Panc1 (cell line): ENCODE data around the gene NSMCE1. TPM values are rescaled to one million over a fixed set of nuclear protein-coding genes. Genes with fewer than 3 reads are reported as not detected.

Experiments used
- ATAC-seq: fragments of 200-7000 bp; cut with Tn5 transposase; 2 replicates; pipeline ENCODE4 v1.9.1; 2020; ENCODE audit warnings: mild to moderate bottlenecking, moderate library complexity
- BruUV-seq: library from RNA; stranded (reverse); fragments of 400-500 nt; replicated peaks from 2 replicates; lab custom pipeline; 2021; lab: Mats Ljungman, UMichigan
- CTCF ChIA-PET: fragments of 300-600 bp; sonication (Branson Sonifier 250); formaldehyde crosslinking; loops from one replicate; lab custom pipeline; 2022; ENCODE audit warnings: antibody characterized with exemption; lab: Charles Lee
- POLR2A ChIA-PET: fragments of 300-600 bp; sonication (Branson Sonifier 250); formaldehyde crosslinking; loops from one replicate; lab custom pipeline; 2022; ENCODE audit warnings: antibody characterized with exemption; lab: Charles Lee
- DNase-seq: peaks from one replicate; pipeline ENCODE4 v3.0.0-alpha.2; 2010; ENCODE audit warnings: low read depth, low spot score
- H3K27ac ChIP-seq: 2 replicates; pipeline ENCODE4 v1.5.1; 2011; ENCODE audit warnings: mild to moderate bottlenecking, low read length, inconsistent platforms
- H3K27me3 ChIP-seq: fragments of 200-500 bp; sonication (Bioruptor generic); 2 replicates; pipeline ENCODE4 v1.6.0; 2014; ENCODE audit warnings: low read length, inconsistent platforms; ENCODE audit not compliant: control insufficient read depth, insufficient read depth
- H3K36me3 ChIP-seq: fragments of 200-500 bp; sonication (Bioruptor generic); 2 replicates; pipeline ENCODE4 v1.5.1; 2014; ENCODE audit warnings: inconsistent platforms, mild to moderate bottlenecking, low read length, moderate library complexity; ENCODE audit not compliant: control insufficient read depth, insufficient read depth
- H3K4me1 ChIP-seq: 2 replicates; pipeline ENCODE4 v1.5.1; 2011; ENCODE audit warnings: inconsistent platforms, mild to moderate bottlenecking, low read length, moderate library complexity; ENCODE audit not compliant: control insufficient read depth, insufficient read depth
- H3K4me3 ChIP-seq, 2 experiments: 2 replicates each; pipeline ENCODE4 v1.5.1; 2011 to 2012; ENCODE audit warnings: low read depth in 2 of 2, low read length in 2 of 2, mild to moderate bottlenecking in 2 of 2, inconsistent platforms in 1 of 2, moderate library complexity in 1 of 2
- H3K9me3 ChIP-seq: fragments of 200-500 bp; sonication (Bioruptor generic); 2 replicates; pipeline ENCODE4 v1.5.1; 2014; ENCODE audit warnings: low read depth, mild to moderate bottlenecking, inconsistent platforms, low read length, moderate library complexity; ENCODE audit not compliant: control insufficient read depth, insufficient read depth
- CTCF ChIP-seq: fragments of 450-650 bp; IDR thresholded peaks from 2 replicates; pipeline ENCODE4 v1.5.1; 2017; ENCODE audit warnings: mild to moderate bottlenecking
- POLR2AphosphoS5 ChIP-seq: IDR thresholded peaks from 2 replicates; pipeline ENCODE4 v1.6.1; 2012; ENCODE audit warnings: mild to moderate bottlenecking, low read depth, low read length, moderate library complexity
- REST ChIP-seq, 2 experiments: IDR thresholded peaks; 2 replicates each; pipeline ENCODE4 v1.6.1; 2011 to 2012; ENCODE audit warnings: low read depth in 2 of 2, control low read depth in 1 of 2, low read length in 1 of 2, mild to moderate bottlenecking in 1 of 2, moderate library complexity in 1 of 2; ENCODE audit not compliant: insufficient read depth in 1 of 2
- SIN3A ChIP-seq: IDR thresholded peaks from 2 replicates; pipeline ENCODE4 v1.6.1; 2012; ENCODE audit warnings: low read depth, mild to moderate bottlenecking, low read length, moderate library complexity, borderline replicate concordance; ENCODE audit not compliant: insufficient read depth
- TCF7L2 ChIP-seq: IDR thresholded peaks from 2 replicates; pipeline ENCODE4 v1.6.1; 2011; ENCODE audit warnings: mild to moderate bottlenecking, low read depth, low read length, inconsistent platforms
- in situ Hi-C: cut with HindIII; loops from 2 replicates; pipeline ENCODE4 v1.10.0; 2016; ENCODE audit warnings: low sequenced_read_pairs, low pct_unique_long_range_greater_than_20kb
- intact Hi-C: fragments of 100-400 bp; cut with micrococcal nuclease; formaldehyde crosslinking; loops from one replicate; pipeline ENCODE4 v1.10.0; 2022; ENCODE audit not compliant: unreplicated experiment
- total RNA-seq: library from RNA; stranded (reverse); gene quantifications from one replicate; pipeline ENCODE4 v1.2.1, GENCODE V29; 2021; ENCODE audit not compliant: unreplicated experiment

Gene NSMCE1
- total RNA-seq, 1 experiment from 2014 or later, result 48.2 TPM

- H3K27ac ChIP-seq, result no peak overlapping the region
- H3K4me1 ChIP-seq, result no peaks in the 10 kb centered on the region; the same call in 1 of the 2 replicates
- no peak for ATAC-seq
- no peak for DNase-seq
- no peaks in the 10 kb centered on the region for H3K27me3 ChIP-seq
- no peaks in the 10 kb centered on the region for H3K9me3 ChIP-seq
- intact Hi-C loops (no loop called here), in situ Hi-C loops (no loop called here)
- TF ChIP-seq SIN3A (no peak), CTCF (no peak), TCF7L2 (no peak), POLR2AphosphoS5 (no peak)
- ChIA-PET CTCF (no interaction called here), POLR2A (no interaction called here)
- no TSS peak for BruUV-seq
- H3K4me3 ChIP-seq, result no peak overlapping the region
- H3K36me3 ChIP-seq, result no peaks in the 10 kb centered on the region
Measured at GRCh38 chr16:27191352-27191924, 77.1 kb downstream of the NSMCE1 start.

GRCh38 chr16:27190316-27190871 is 78.2 kb downstream of the NSMCE1 start:
- CTCF ChIA-PET, result interaction anchor here (0.6 kb wide), 1 partner anchor 339 kb away, joined by 6 read pairs; no protein-coding TSS in a partner anchor
- DNase-seq (no peak), ATAC-seq (no peak)
- H3K27ac ChIP-seq, result no peak overlapping the region
- POLR2A ChIA-PET, result no interaction called here
- no peaks in the 10 kb centered on the region for H3K9me3 ChIP-seq
- no peak overlapping the region for H3K4me3 ChIP-seq
- H3K4me1 ChIP-seq, result no peaks in the 10 kb centered on the region; the same call in 1 of the 2 replicates
- H3K36me3 ChIP-seq, result no peaks in the 10 kb centered on the region
- no peaks in the 10 kb centered on the region for H3K27me3 ChIP-seq
- TF ChIP-seq CTCF, result no peak
- TF ChIP-seq TCF7L2, result no peak
- no peak for TF ChIP-seq SIN3A
- TF ChIP-seq REST (IDR thresholded peaks at IDR 0.05; ENCODE audit: insufficient read depth in 1 of 2, low read depth in 2 of 2, low read length in 1 of 2), result no peak
- no peak for TF ChIP-seq POLR2AphosphoS5
- intact Hi-C loops (no loop called here), in situ Hi-C loops (no loop called here)
- BruUV-seq, result no TSS peak
